Activated naive CD8-positive, alpha-beta T cell treated with anti-CD3 and anti-CD28 coated beads for 36 hours (primary cell): ENCODE data around the gene P2RX3. TPM values are rescaled to one million over a fixed set of nuclear protein-coding genes. Genes with fewer than 3 reads are reported as not detected.
A peak's percentile ranks its signal among the peaks of the same experiment; 100 is the strongest.
"Not testable (repeated sequence)": the region's sequence is repeated elsewhere in the genome, so short reads cannot be mapped to it uniquely, and the experiment has no call there.

ENCODE experiments used
- DNase-seq: peaks from one replicate; pipeline ENCODE4 v3.0.0; 2021
- H3K27ac Mint-ChIP-seq: one replicate; pipeline ENCODE4 v1.8.0; 2022; ENCODE audit warnings: mild to moderate bottlenecking, moderate library complexity, mixed read lengths
- H3K27me3 Mint-ChIP-seq: one replicate; pipeline ENCODE4 v1.8.0; 2022; ENCODE audit warnings: mild to moderate bottlenecking, mixed read lengths
- H3K36me3 Mint-ChIP-seq: one replicate; pipeline ENCODE4 v1.8.0; 2021; ENCODE audit warnings: mild to moderate bottlenecking, mixed read lengths
- H3K4me1 Mint-ChIP-seq: one replicate; pipeline ENCODE4 v1.8.0; 2021; ENCODE audit warnings: mixed read lengths
- H3K4me3 Mint-ChIP-seq: one replicate; pipeline ENCODE4 v1.8.0; 2022; ENCODE audit warnings: mild to moderate bottlenecking, moderate library complexity, mixed read lengths
- H3K9me3 Mint-ChIP-seq: one replicate; pipeline ENCODE4 v1.8.0; 2022; ENCODE audit warnings: mixed read lengths
- total RNA-seq, 2 experiments: library from RNA; stranded (reverse); gene quantifications; one replicate each; pipeline ENCODE4 v1.2.3, GENCODE V29; 2021

The P2RX3 gene
- total RNA-seq, 2 experiments from 2014 or later = not detected

DNA sequence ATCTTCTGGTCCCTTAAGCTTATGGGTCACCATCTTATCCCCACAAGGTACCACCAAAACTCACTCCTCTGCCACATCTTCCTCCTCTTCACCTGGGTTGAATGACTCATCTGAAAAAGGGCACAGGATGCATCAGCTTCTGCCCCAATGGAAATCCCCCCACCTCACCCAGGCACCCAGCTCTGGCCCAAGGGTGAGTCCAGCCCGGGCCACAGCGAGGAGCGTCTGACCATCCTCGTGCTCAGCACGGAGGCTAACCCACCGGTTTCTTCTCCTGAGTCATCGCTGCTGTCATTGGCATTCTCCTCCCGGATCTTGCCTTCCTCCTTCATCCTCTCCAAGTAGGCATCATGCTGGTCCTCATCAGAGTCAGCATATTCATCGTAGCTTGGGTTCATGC is 8.1 kb upstream of the P2RX3 start:
- no peaks in the 10 kb centered on the region for H3K27me3 Mint-ChIP-seq
- H3K27ac Mint-ChIP-seq = peak overlapping the region; percentile 18
- no peak overlapping the region for H3K4me3 Mint-ChIP-seq
- H3K9me3 Mint-ChIP-seq = no peaks in the 10 kb centered on the region
- H3K36me3 Mint-ChIP-seq = peaks cover 89% of the 10 kb centered on the region
- peak; percentile 24 for DNase-seq
- H3K4me1 Mint-ChIP-seq = peaks cover 64% of the 10 kb centered on the region

DNA sequence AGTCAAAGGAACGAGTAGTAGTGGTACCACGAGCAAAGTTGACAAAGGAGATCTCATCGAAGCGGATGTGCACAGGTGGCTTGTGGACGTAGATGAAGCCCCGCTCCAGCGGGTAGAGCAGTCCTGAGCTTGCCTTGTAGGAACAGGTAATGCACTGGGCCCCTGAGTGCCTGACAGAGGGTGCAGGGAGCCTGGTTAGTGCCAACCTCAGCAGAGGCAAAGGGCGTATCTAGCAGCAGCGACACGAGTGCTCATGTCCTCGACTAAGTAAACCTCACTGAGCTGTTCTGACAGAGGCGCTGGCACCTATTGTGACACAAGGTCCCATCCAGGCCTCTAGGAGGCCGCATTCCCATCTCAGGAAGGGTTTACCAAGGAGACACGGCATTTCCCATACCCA is 6.4 kb upstream of the P2RX3 start:
- DNase-seq = no peak
- Mint-ChIP-seq H3K36me3 (peaks cover 73% of the 10 kb centered on the region), H3K9me3 (no peaks in the 10 kb centered on the region), H3K27ac (no peak overlapping the region), H3K27me3 (no peaks in the 10 kb centered on the region), H3K4me3 (no peak overlapping the region), H3K4me1 (peaks cover 57% of the 10 kb centered on the region)

DNA sequence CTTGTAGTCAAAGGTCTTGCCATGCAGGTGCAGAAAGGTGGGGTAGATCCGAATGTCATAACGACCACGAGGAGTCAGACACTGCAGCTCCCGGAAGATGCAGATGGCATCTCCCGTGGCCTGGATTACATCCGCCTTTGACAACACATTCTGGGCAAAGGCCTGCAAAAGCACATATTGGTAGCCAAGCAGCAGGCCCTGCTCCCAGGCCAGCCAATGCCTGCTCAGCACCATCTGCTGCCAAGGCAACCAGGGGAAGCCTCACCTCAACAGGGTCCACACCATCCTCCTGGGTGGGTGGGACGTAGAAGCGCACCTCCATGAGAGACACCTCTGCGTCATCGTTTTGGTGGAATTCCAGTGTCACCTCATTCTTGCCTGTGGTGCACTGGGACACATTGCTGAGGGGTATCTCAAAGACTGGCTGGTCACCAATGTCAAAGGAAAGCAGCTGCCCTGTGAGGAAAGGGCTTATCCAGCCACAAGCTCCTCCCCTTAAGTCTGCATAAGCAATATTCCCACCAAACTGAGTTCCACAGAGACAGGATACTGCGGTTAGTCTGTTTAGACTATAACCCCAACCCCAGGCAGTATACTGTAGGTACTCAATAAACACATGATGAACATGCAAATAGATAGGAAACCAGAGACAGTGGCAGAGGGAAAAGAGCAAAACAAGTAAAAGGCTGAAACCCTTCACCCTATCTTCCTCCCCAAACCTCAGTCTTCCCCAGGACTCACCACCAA is 5.3 kb upstream of the P2RX3 start:
- Mint-ChIP-seq H3K27me3 (no peaks in the 10 kb centered on the region), H3K27ac (no peak overlapping the region)

DNA sequence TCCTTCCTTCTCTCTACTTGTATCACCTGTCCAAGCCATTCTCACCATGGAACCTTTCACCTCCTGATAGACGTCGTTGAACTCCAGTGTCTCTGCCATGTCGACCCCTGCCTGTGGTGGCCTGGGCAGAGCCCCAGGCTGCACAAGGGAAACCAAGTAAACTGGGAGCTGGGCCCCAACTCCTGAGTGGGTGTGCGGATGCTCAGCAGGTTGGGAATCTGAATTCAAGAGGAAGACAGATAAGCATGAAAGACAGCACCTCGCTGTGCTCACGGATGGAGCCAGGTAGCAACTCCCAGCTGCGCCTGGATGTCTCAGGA is 3.2 kb upstream of the P2RX3 start:
- Mint-ChIP-seq H3K9me3 (no peaks in the 10 kb centered on the region), H3K4me3 (peak overlapping the region; percentile 99), H3K27me3 (no peaks in the 10 kb centered on the region), H3K4me1 (peaks cover 48% of the 10 kb centered on the region), H3K27ac (peak overlapping the region; percentile 100), H3K36me3 (peaks cover 47% of the 10 kb centered on the region)
- DNase-seq = no peak

More for the DNA sequence above, 5.3 kb upstream of the P2RX3 start:
- no peaks in the 10 kb centered on the region for H3K9me3 Mint-ChIP-seq
- peaks cover 57% of the 10 kb centered on the region for H3K4me1 Mint-ChIP-seq
- DNase-seq = no peak
- peak overlapping the region; percentile 14 for H3K4me3 Mint-ChIP-seq
- H3K36me3 Mint-ChIP-seq = peaks cover 62% of the 10 kb centered on the region

DNA sequence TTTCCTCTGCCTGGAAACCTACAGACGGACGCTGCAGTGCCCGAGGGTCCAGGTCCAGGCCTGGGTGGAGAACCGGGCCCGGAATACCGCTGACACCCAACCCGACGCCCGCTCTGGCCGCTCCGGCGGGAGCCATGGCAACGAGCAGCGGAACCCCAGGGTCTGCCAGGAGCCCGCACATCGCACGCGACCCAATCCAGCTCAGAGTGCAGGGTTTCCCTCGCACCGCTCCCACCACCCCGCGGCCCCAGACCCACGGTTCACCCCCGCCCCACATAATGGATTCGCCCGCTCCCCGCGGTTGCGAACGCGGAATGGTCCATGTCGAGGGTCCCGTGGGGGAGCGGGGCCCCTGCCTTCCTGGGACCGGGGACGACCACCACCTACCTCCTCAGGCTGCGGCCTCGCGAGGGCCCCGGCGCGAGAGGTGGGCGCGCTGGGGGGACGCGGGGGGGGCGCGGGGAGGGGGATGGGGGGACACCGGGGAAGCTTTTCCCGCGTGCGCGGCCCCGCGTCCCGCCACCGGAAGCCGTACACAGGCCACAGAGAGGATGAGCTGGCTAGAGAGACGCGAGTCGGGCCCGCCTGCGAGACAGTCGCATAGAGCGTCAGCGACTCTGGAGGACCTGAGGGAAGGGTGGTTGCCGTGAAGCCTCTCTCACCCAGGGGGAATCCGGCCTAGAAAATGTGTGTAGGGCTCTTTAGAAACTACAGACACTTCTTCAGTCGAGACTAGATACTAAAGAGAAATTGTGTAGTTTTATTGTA is 2.6 kb upstream of the P2RX3 start, which contains the start of gene SSRP1:
Gene SSRP1 (minus strand): TSS at position 550 of the 768 bp plus-strand sequence. CDS start 771 bp downstream, outside the sequence.
- Mint-ChIP-seq H3K36me3 (peaks cover 41% of the 10 kb centered on the region), H3K9me3 (no peaks in the 10 kb centered on the region), H3K4me1 (peaks cover 43% of the 10 kb centered on the region), H3K4me3 (peak within 1 kb of the TSS; percentile 99), H3K27me3 (peaks cover 3% of the 10 kb centered on the region), H3K27ac (peak within 1 kb of the TSS; percentile 100)
- DNase-seq = peak; percentile 87

DNA sequence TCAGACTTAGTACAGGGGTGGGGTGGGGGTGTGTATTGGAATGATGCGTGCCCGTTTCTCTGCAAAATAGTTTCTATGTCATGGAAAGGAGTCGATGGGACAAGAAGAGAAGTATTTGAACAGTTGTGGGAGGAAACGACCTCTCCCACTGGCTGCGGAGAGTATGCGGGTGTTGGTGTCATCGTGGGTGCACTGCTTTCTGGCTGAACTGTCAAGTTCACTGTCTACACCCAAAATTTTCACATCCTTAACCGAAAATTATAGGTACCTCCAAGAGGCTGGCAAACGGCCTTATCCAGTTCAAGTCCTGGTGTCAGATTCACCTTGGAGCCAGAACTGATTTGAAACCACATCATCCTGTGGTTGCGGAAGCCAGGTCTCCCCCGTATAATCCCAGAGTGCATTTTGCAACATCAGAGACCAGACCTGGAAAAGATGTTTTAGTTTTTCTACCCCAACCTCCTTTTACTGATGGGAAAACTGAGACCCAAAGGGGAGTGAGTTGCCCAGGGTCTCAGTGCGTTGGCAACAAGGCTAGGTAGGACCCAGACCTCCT is 2.0 kb upstream of the P2RX3 start:
- Mint-ChIP-seq H3K27ac (peak overlapping the region; percentile 100), H3K36me3 (peaks cover 35% of the 10 kb centered on the region), H3K27me3 (peaks cover 4% of the 10 kb centered on the region), H3K4me1 (peaks cover 36% of the 10 kb centered on the region), H3K9me3 (no peaks in the 10 kb centered on the region), H3K4me3 (peak overlapping the region; percentile 99)
- peak; percentile 28 for DNase-seq

DNA sequence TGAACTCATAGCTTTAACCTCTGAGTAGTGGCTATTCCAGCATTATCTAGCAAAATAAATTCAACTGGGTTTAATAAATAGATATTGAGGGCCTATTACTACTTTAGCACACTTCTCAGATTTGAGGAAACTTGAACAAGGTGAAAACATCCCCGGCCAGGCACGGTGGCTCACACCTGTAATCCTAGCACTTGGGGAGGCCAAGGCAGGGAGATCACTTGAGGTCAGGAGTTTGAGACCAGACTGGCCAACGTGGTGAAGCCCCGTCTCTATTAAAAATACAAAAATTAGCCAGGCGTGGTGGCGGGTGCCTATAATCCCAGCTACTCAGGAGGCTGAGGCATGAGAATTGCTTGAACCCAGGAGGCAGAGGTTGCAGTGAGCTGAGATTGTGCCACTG is 1.3 kb upstream of the P2RX3 start:
- Mint-ChIP-seq H3K4me3 (peak overlapping the region; percentile 99), H3K4me1 (peaks cover 35% of the 10 kb centered on the region), H3K27ac (peak overlapping the region; percentile 100), H3K36me3 (peaks cover 30% of the 10 kb centered on the region)
- DNase-seq, H3K27me3 Mint-ChIP-seq, H3K9me3 Mint-ChIP-seq: not testable (repeated sequence)

DNA sequence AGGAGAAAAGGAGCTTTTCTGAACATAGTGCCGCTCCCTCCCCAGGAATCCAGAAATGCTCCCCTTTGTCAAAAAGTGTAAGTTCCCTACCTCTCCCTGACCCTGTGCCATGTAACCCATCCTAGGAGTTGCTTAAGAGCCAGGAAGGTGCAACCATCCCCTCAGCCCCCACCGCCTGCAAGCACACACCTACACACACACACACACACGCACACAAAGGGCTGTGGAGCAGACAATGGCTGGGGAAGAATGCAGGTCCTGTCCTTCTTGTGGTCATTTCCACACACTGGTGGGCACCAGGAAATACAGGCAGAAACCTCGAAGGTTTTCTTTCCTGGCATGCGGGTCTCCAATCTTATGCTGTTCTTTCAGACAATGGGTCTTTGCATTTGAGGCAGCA is 1.2 kb downstream of the P2RX3 start:
- H3K4me3 Mint-ChIP-seq = no peak overlapping the region
- peaks cover 4% of the 10 kb centered on the region for H3K27me3 Mint-ChIP-seq
- no peak overlapping the region for H3K27ac Mint-ChIP-seq
- H3K36me3 Mint-ChIP-seq = peaks cover 8% of the 10 kb centered on the region
- H3K9me3 Mint-ChIP-seq = no peaks in the 10 kb centered on the region
- H3K4me1 Mint-ChIP-seq = peaks cover 18% of the 10 kb centered on the region
- no peak for DNase-seq

DNA sequence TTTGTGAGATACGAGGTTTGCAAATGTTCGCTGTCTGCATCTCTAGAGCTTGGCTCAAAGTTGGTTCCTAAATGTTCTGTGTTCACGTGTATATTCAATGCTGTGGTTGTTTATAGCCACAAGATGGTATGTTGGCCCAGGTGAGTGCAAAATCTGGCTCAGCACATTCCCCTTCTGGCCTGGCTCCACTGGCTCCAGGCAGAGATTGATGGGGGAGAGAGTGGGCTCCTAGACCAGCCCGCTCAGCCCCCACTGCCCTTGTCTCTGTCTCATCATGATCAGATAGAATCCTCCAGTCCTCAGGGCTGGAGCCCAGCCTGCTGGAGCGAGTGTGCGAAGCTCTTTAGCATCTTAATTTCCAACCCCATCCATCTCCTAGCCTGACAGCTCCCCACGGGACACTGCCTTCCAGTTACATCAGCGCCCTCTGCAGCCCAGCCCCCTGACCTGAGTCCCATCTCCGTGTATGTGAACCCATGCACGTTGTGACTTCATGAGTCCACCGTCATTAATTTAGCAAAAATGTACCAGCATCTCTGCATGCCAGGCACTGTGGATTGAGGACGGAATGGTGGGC is 2.0 kb downstream of the P2RX3 start:
- peaks cover 4% of the 10 kb centered on the region for H3K27me3 Mint-ChIP-seq
- H3K4me3 Mint-ChIP-seq = no peak overlapping the region
- no peaks in the 10 kb centered on the region for H3K9me3 Mint-ChIP-seq
- H3K27ac Mint-ChIP-seq = no peak overlapping the region
- DNase-seq = no peak
- no peaks in the 10 kb centered on the region for H3K36me3 Mint-ChIP-seq
- peaks cover 11% of the 10 kb centered on the region for H3K4me1 Mint-ChIP-seq

DNA sequence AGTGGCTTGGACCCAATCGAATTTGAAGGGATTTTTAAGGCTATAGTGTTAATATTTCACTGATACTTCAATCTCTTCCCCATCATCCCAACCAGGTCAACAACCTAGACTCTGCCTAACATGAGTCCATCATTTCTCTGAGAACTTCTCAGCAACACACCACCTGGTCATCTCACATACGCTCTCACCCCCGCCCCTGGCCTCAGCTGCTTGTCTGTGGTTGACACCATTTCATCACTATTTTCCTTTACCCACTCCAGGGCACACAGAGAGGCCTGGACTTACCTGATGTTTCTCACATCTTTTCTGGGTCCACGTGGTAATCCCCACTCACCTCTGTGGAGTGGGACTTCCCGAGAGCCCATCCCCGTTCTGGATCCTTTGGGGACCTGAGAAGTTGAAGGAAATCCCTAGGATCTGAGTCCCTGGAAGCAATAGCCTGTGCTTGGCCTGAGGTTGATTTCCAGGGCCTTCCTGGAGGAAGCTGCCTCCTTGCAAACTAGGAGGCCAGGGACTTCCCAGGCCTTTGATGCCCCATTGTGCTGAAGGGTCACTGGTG is 3.2 kb downstream of the P2RX3 start:
- H3K4me3 Mint-ChIP-seq = no peak overlapping the region
- DNase-seq = no peak
- H3K27ac Mint-ChIP-seq = no peak overlapping the region
- H3K27me3 Mint-ChIP-seq = peaks cover 4% of the 10 kb centered on the region
- H3K4me1 Mint-ChIP-seq = peaks cover 8% of the 10 kb centered on the region
- H3K9me3 Mint-ChIP-seq = no peaks in the 10 kb centered on the region
- H3K36me3 Mint-ChIP-seq = no peaks in the 10 kb centered on the region

DNA sequence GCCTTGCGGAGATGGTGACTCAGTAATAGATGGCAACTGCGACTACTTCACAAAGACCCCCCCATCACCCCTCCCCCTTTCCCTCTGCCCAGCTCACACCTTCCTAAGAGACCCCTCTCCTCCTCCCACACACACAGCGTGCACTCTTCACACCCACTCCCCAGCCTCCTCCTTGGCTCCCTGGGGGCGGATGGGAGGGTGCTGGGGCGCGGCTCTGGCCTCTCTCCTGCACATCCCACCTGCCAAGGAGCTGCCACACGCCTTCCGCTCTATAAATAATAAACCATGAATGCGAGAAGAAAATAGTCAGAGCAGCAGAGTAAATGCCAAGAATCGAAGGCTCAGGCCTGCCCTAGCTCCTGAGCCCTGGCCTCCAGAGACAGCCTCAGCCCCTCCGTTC is 4.5 kb downstream of the P2RX3 start:
- Mint-ChIP-seq H3K36me3 (no peaks in the 10 kb centered on the region), H3K4me3 (no peak overlapping the region), H3K27me3 (peaks cover 4% of the 10 kb centered on the region), H3K4me1 (peaks cover 3% of the 10 kb centered on the region), H3K9me3 (no peaks in the 10 kb centered on the region), H3K27ac (no peak overlapping the region)
- DNase-seq = no peak

DNA sequence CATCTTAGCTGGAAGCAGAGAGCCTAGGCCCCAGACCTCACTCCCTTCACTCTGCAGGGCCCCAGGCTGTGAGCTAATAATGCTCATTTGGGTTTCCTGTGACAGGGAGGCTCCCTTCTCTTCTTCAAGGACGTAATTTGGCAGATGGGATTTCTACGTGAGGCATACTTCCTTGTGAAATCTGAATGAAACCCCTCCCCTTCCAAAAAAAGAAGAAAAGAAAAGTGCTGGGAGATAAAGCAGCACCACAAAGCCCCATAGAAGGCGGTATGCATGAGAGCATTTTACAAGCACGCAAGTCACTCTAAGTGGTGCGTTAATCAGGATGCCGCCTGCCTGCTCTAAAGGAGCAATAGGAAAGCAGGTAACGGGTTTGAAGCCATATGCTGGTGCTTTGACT is 5.7 kb downstream of the P2RX3 start:
- Mint-ChIP-seq H3K36me3 (no peaks in the 10 kb centered on the region), H3K27ac (no peak overlapping the region), H3K27me3 (peaks cover 4% of the 10 kb centered on the region), H3K9me3 (no peaks in the 10 kb centered on the region), H3K4me3 (no peak overlapping the region), H3K4me1 (peaks cover 3% of the 10 kb centered on the region)
- DNase-seq = no peak

DNA sequence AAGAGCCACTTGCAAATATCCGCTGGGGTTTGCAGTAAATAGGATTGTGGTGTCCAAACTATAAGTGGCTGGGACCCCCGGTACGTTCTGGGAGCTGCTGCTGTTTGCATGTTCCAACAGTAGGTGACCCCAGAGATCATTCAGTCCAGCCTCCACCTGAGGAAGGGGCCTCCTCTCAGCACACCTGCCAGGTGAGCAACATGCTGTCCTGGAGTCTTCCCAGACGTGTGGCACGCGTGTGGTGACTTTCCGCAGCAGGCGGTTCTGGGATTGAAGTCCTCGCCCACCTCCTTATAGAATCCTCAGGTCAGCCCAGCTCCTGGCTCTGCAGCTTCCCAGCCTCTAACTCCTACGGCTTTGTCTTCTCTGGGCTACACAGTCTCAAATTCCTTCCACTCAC is 6.7 kb downstream of the P2RX3 start:
- peaks cover 3% of the 10 kb centered on the region for H3K4me1 Mint-ChIP-seq

DNA sequence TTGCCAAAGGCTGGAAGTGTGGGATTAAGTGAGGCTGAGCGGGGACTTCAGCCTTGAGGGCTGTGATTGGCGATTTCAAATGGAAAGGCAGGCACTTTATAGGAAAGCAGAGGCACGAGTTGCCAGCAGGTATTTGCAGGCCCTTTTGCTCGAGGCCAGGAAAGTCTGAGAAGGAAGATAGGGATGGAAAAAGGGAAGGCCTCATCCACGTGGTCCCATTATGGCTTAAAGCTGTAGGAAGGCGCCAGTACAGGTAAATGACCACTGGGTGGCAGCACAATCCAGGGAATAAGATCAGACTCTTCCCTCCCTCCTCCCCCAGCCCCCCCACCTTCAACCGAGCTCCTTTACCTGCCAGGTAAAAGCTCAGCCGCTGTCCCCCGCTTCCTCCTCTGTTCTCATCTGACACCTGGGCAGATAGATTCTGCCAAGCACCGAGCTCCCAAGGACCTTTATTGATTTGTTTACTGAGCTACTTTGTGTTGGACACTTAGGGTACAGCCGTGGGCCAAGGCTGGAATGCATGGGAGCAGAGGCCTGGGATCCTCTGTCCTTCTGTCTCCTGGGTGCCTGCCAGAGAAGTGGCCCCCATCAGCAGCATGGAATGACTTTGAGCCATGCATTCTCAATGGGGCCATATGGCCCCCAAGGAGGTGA is 7.5 kb downstream of the P2RX3 start:
- Mint-ChIP-seq H3K9me3 (no peaks in the 10 kb centered on the region), H3K4me3 (no peak overlapping the region), H3K27ac (no peak overlapping the region), H3K4me1 (peaks cover 3% of the 10 kb centered on the region), H3K27me3 (peaks cover 3% of the 10 kb centered on the region), H3K36me3 (no peaks in the 10 kb centered on the region)
- DNase-seq = peak; percentile 51

More for the DNA sequence above, 6.7 kb downstream of the P2RX3 start:
- H3K4me3 Mint-ChIP-seq = no peak overlapping the region
- H3K9me3 Mint-ChIP-seq = no peaks in the 10 kb centered on the region
- DNase-seq = no peak
- H3K36me3 Mint-ChIP-seq = no peaks in the 10 kb centered on the region
- peaks cover 5% of the 10 kb centered on the region for H3K27me3 Mint-ChIP-seq
- H3K27ac Mint-ChIP-seq = no peak overlapping the region
